K562 (cell line): ENCODE data around the gene SAMD9L.

Experiments
- BRD9 ChIP-seq: fragments of 450-650 bp; IDR thresholded peaks from 2 replicates; pipeline ENCODE4 v1.6.1; 2018; ENCODE audit warnings: low read depth; ENCODE audit not compliant: partially characterized antibody
- CEBPB ChIP-seq: fragments of 450-650 bp; IDR thresholded peaks from 2 replicates; pipeline ENCODE4 v1.6.1; 2016; ENCODE audit warnings: missing genetic modification characterization, missing compliant biosample characterization
- EZH2 ChIP-seq: IDR thresholded peaks from 2 replicates; pipeline ENCODE4 v1.6.1; 2012; ENCODE audit warnings: low read depth, mild to moderate bottlenecking, inconsistent platforms, low read length, borderline replicate concordance
- GATAD2B ChIP-seq: fragments of 450-650 bp; IDR thresholded peaks from 2 replicates; pipeline ENCODE4 v1.6.1; 2017; ENCODE audit warnings: mild to moderate bottlenecking, borderline replicate concordance
- MAFF ChIP-seq: IDR thresholded peaks from 2 replicates; pipeline ENCODE4 v1.6.1; 2012; ENCODE audit warnings: low read length, improper control_type of control experiment
- NR2C1 ChIP-seq, 2 experiments: fragments of 450-650 bp; IDR thresholded peaks; 2 replicates each; pipeline ENCODE4 v1.6.1; 2017; ENCODE audit warnings: mild to moderate bottlenecking in 2 of 2, antibody characterized with exemption in 1 of 2, inconsistent platforms in 1 of 2, missing compliant biosample characterization in 1 of 2, missing genetic modification characterization in 1 of 2
- POLR2A ChIP-seq: fragments of 450-650 bp; conservative IDR thresholded peaks from 2 replicates; pipeline ENCODE4 v1.6.1; 2016
- RFX5 ChIP-seq: IDR thresholded peaks from 2 replicates; pipeline ENCODE4 v1.6.1; 2011; ENCODE audit warnings: low read depth, mild to moderate bottlenecking, improper control_type of control experiment, low read length
- TF ChIP-seq, protein P1 (sequence below), 3 experiments: IDR thresholded peaks in 2 of 3; conservative IDR thresholded peaks in 1 of 3; 2 replicates each; pipeline ENCODE4 v1.5.1; 2011 to 2012; ENCODE audit warnings: low read length in 3 of 3, mild to moderate bottlenecking in 3 of 3, control low read depth in 2 of 3, improper control_type of control experiment in 1 of 3, inconsistent platforms in 1 of 3, low read depth in 1 of 3, mixed read lengths in 1 of 3, moderate library complexity in 1 of 3; ENCODE audit not compliant: insufficient read depth in 2 of 3
- TF ChIP-seq, protein P2 (sequence below), 2 experiments: fragments of 450-650 bp; formaldehyde crosslinking in 1 of 2; IDR thresholded peaks; 2 replicates each; pipeline versions ENCODE4 v1.4.0 to v1.6.1; 2014 to 2020; ENCODE audit warnings: mild to moderate bottlenecking in 2 of 2, borderline replicate concordance in 1 of 2, low read depth in 1 of 2
- TF ChIP-seq, protein P3 (sequence below): fragments of 250-450 bp; sonication (Bioruptor Pico); IDR thresholded peaks from 2 replicates; pipeline ENCODE4 v1.5.1; 2021; ENCODE audit warnings: mild to moderate bottlenecking

DNA sequence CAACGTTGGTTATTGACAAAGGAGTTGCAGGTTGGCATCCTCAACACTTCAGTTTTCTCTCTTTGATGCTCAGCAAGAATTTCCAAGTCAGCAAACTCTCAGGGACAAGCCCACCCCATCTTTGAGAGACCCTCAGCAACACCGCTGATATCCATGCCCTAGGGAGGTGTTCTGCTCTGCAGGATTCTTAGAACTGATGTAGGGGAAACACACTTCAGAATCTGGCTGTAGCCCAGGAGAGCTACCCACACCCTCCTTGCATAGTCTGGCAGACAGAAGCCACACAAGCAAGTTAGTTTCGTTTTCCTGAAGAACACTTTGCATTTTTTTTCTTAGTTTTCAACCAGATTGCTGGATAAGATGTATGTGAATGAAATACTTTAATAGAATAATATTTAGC lies 822 bp downstream of the SAMD9L start:
- TF ChIP-seq, protein P1, sequence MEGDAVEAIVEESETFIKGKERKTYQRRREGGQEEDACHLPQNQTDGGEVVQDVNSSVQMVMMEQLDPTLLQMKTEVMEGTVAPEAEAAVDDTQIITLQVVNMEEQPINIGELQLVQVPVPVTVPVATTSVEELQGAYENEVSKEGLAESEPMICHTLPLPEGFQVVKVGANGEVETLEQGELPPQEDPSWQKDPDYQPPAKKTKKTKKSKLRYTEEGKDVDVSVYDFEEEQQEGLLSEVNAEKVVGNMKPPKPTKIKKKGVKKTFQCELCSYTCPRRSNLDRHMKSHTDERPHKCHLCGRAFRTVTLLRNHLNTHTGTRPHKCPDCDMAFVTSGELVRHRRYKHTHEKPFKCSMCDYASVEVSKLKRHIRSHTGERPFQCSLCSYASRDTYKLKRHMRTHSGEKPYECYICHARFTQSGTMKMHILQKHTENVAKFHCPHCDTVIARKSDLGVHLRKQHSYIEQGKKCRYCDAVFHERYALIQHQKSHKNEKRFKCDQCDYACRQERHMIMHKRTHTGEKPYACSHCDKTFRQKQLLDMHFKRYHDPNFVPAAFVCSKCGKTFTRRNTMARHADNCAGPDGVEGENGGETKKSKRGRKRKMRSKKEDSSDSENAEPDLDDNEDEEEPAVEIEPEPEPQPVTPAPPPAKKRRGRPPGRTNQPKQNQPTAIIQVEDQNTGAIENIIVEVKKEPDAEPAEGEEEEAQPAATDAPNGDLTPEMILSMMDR (IDR thresholded peaks at IDR 0.05 in 2 of 3, conservative IDR thresholded peaks at IDR 0.05 in 1 of 3; ENCODE audit: insufficient read depth in 2 of 3, low read depth in 1 of 3, low read length in 3 of 3): no peak
- TF ChIP-seq NR2C1 (IDR thresholded peaks at IDR 0.05) (no peak), NR2C1 (tag; IDR thresholded peaks at IDR 0.05) (no peak), RFX5 (no peak), CEBPB (no peak), GATAD2B (no peak), MAFF (no peak), POLR2A (no peak), BRD9 (no peak), EZH2 (no peak)
- TF ChIP-seq, protein P2, sequence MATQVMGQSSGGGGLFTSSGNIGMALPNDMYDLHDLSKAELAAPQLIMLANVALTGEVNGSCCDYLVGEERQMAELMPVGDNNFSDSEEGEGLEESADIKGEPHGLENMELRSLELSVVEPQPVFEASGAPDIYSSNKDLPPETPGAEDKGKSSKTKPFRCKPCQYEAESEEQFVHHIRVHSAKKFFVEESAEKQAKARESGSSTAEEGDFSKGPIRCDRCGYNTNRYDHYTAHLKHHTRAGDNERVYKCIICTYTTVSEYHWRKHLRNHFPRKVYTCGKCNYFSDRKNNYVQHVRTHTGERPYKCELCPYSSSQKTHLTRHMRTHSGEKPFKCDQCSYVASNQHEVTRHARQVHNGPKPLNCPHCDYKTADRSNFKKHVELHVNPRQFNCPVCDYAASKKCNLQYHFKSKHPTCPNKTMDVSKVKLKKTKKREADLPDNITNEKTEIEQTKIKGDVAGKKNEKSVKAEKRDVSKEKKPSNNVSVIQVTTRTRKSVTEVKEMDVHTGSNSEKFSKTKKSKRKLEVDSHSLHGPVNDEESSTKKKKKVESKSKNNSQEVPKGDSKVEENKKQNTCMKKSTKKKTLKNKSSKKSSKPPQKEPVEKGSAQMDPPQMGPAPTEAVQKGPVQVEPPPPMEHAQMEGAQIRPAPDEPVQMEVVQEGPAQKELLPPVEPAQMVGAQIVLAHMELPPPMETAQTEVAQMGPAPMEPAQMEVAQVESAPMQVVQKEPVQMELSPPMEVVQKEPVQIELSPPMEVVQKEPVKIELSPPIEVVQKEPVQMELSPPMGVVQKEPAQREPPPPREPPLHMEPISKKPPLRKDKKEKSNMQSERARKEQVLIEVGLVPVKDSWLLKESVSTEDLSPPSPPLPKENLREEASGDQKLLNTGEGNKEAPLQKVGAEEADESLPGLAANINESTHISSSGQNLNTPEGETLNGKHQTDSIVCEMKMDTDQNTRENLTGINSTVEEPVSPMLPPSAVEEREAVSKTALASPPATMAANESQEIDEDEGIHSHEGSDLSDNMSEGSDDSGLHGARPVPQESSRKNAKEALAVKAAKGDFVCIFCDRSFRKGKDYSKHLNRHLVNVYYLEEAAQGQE (IDR thresholded peaks at IDR 0.05; ENCODE audit: borderline replicate concordance): no peak
- TF ChIP-seq, protein P2 (CRISPR knock-in tag; IDR thresholded peaks at IDR 0.05; ENCODE audit: low read depth): no peak
- TF ChIP-seq, protein P3, sequence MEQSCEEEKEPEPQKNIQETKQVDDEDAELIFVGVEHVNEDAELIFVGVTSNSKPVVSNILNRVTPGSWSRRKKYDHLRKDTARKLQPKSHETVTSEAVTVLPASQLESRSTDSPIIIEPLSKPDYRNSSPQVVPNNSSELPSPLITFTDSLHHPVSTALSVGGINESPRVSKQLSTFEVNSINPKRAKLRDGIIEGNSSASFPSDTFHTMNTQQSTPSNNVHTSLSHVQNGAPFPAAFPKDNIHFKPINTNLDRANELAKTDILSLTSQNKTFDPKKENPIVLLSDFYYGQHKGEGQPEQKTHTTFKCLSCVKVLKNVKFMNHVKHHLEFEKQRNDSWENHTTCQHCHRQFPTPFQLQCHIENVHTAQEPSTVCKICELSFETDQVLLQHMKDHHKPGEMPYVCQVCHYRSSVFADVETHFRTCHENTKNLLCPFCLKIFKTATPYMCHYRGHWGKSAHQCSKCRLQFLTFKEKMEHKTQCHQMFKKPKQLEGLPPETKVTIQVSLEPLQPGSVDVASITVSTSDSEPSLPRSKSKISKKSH (CRISPR knock-in tag): no peak
